Epithelial cell of esophagus (primary cell): ENCODE results near the gene DRG1.
"Not testable (repeated sequence)": the region's sequence is repeated elsewhere in the genome, so short reads cannot be mapped to it uniquely, and the experiment has no call there.

Experiments used
- DNase-seq: peaks from one replicate; pipeline ENCODE4 v3.0.0; 2010; ENCODE audit warnings: low read depth
- H3K4me3 ChIP-seq: 2 replicates; pipeline ENCODE4 v1.5.1; 2011; ENCODE audit warnings: mild to moderate bottlenecking, low read length, control low read depth
- CTCF ChIP-seq: IDR thresholded peaks from 2 replicates; pipeline ENCODE4 v1.5.1; 2011; ENCODE audit warnings: low read depth, mild to moderate bottlenecking, low read length, control low read depth, inconsistent platforms; ENCODE audit not compliant: insufficient read depth; ENCODE audit errors: missing control alignments

The DRG1 gene

GRCh38 chr22:31475800-31476199, 76.4 kb downstream of the DRG1 start:
- TF ChIP-seq CTCF = no peak
- H3K4me3 ChIP-seq = no peak overlapping the region
- no peak for DNase-seq

- TF ChIP-seq CTCF = no peak
- no peak for DNase-seq
- H3K4me3 ChIP-seq = no peak overlapping the region
Measured at GRCh38 chr22:31477329-31477728, 77.9 kb downstream of the DRG1 start.

- no peak overlapping the region for H3K4me3 ChIP-seq
- no peak for TF ChIP-seq CTCF
- DNase-seq = no peak
Measured at GRCh38 chr22:31481129-31481528, 81.7 kb downstream of the DRG1 start.

GRCh38 chr22:31482470-31482869, 83.1 kb downstream of the DRG1 start:
- H3K4me3 ChIP-seq, DNase-seq: not testable (repeated sequence)
